ENCODE data around the gene MTCP1. TPM values are rescaled to one million over a fixed set of nuclear protein-coding genes. Genes with fewer than 3 reads are reported as not detected.

Gene MTCP1
- total RNA-seq, 1 experiment from 2014 or later: 2.9 TPM

DNA sequence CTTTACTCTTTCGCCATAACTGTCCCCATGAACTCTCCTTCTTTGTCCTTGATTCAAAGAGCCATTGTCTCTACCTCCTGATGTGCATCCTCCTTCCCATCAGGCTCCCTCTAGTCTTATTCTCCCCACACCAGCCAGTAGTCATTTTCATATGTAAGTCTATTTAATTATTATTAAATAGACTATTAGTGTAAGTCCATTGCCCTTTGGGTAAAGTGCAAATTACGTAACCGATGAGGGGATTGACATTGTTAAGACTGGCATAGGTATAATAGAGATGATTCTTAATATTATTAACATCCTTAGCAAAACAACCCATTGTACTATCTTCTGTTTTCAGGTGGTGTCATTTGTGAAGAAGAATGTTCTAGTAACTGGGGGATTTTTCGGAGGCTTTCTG lies 16.7 kb downstream of the MTCP1 start:
- DNase-seq (ENCODE audit: low read depth): no peak

DNA sequence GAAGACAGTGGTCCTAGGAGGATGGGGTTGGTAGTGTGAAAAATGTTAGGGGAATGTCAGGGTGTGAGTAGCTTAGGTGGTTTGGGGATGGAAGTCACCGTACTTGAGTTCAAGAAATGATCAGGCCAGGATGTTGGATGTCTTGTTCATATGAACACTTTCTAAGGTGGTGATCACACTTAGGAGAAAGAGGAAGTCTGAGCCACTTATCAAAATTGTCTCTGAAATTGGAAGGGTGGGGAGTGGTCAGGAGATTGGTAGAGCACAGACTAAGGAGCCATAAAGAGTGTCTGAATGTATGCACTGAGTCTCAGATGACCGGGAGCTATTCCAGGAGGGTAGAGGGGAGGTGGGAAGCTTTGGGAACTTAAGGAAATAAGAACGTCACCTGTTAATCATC lies 17.3 kb downstream of the MTCP1 start:
- no peak for DNase-seq (ENCODE audit: low read depth)

DNA sequence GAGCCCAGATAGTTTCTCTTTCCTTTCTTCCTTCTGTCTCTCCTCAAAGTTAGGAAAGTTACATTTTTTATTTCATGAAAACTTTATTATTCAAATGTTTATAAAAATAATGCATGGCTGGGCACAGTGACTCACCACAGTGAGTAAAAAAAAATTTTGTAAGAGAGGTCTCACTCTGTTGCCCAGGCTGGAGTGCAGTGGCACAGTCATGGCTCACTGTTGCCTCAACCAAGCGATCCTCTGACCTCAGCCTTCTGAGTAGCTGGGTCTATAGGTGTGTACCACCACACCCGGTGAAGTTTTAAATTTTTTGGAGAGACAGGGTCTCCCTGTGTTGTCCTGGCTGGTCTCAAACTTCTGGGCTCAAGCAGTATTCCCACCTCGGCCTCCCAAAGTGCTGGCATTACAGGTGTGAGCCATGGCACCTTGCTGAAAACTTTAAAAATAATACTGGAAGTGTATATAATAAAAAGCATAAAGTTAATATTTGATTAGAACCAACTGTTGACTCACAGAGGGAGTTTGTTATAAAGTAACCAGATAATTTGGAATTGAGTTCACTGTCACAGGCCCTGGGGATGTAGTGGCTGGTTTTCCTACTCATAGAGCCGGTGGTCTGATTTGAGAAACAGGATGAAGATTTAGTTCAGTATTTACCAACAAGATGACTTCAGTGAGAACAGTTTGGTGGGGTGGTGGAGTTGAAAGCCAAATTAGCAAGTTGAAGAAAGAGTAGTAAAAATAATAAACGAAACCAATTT lies 18.0 kb downstream of the MTCP1 start:
- DNase-seq (ENCODE audit: low read depth): no peak

DNA sequence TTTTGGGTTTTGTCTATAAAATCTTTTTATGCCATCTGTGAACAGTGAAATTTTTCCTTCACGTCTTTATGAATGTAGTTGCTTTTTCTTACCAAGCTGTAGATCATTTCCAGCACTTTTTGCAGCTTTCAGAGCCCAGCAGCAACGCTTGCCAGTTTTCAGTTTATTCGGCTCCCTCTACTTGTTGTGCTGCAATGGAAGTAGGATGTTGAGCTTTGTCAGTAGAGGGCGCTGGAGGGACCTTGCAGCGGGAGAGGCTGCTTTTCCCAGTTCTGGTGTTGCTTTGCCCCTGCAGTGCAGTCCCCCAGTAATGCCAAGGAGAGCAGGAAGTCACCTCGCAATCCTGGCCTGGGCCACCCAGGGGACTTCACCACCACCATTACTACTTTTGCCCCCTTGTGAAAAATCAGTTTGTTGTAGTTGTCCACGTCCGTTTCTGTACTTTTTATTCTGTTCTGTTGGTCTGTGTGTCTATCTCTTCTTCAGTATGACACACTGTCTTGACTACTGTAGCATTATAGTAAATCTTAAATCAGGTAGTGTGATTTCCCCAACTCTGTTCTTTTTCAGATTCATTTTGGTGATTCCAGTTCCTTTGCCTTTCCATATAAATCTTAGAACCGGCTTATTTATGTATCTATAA lies 21.8 kb downstream of the MTCP1 start:
- DNase-seq (ENCODE audit: low read depth): peak; percentile 48

DNA sequence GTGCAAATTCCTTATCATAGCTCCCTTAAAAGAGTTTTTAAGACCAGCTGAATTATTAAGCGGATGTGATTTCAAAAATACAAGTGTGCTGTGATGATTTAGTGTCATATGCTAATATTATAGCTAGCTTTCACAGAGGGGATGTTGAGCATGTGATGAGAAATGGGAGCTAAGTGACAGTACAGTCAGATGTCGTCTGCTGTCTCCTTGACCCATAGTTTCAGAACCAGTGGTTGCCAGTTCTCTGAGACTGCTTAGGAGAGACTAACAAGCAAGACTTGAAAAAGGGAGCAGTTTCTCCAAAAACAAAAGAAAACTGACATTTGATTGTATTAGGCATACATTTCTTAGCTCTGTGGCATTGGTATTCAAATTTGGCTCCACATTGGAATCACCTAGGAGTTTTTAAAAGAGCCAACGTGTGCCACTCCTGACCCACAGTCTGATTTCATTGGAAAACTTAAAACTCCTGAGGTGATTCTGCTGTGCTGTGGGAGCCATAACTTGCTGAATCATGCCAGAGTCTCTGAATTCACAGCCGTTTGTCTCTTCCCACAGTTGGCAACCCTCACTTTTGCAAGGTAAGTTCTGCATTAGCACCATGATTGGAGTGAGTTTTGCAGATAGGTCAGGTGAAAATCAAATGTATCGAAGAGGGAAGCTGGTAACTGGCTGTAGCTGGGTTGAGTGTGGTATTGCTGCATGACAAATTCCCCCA lies 24.0 kb downstream of the MTCP1 start:
- no peak for DNase-seq (ENCODE audit: low read depth)

DNA sequence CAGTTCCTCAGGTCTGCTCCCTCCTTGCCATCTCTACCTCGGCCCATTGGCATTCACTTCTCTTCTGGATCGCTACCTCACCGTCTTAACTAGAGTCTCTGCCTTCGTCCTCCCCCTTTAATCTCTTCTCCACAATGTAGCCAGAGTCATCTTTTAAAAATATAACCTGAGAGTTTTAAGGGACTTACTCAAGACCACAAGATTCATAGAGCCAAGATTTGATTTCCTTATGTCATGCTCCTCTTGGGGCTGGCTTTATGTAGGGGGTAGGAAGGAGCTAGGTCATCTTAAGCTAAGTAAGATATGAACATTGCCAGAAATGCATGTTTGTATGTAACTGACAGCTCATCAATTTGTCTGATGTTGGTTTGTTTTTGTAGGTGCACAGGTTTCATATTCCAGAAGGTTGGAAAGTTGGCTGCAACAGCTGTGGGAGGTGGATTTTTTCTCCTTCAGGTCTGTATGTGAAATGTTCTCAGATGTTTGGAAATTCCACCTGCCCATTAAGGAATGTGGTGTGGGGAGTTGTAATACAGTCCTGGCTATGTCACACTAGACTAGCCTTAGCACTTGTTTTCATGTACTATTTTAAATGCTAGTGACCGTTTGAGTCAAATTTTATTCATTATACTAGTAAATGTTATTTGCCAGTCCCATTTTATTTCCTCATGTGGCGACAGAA lies 24.7 kb downstream of the MTCP1 start:
- no peak for DNase-seq (ENCODE audit: low read depth)

DNA sequence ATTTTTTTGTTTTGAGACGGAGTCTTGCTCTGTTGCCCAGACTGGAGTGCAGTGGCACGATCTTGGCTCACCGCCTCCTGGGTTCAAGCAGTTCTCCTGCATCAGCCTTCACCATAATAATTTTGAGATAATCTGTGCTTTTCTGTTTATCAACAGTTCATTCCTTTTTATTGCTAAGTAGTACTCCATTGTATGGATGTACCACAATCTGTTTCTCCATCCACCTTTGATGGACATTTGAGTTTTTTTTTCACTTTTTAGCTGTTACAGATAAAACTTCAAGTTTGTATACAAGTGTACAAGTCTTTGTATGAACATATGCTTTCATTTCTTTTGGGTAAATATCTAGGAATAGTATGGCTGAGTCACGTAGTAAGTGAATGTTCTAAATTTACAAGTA lies 35.2 kb downstream of the MTCP1 start:
- no peak for DNase-seq (ENCODE audit: low read depth)

DNA sequence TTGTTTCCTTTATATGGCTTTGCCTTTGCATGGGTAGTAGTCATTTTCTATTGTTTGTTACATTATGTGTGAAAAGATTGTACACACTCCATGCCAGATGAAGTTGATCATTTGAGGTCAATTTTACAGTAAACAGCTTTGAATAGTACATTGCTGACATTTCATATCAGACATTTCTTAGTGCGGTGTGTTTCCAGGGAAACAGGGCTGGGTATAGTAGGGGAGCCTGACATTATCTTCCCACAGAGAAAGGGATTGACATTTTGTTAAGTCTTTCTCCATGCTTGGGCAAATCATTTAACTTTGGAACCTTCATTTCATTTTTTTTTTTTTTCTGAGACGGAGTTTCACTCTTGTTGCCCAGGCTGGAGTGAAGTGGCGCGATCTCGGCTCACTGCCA lies 39.3 kb downstream of the MTCP1 start:
- DNase-seq (ENCODE audit: low read depth): no peak

DNA sequence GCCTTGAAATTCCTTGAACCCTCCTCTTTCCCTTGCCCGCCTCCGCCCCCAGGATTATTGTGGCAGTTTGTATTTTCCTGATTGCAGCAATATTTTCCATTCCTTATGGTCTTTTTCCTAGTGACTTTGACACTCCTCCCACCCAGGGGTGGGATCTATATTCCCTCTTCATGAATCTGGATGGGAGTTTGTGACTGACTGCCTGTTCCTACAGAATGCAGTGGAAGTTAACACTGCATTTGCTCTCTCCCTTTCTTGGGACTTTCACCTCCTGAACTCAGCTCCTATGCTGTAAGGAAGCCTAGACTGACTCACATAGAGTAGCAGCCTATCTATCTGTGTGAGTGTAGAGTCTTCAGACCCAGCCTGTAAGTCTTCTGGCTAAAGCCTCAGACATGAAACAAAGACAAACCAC lies 42.1 kb downstream of the MTCP1 start:
- peak; percentile 7 for DNase-seq (ENCODE audit: low read depth)

DNA sequence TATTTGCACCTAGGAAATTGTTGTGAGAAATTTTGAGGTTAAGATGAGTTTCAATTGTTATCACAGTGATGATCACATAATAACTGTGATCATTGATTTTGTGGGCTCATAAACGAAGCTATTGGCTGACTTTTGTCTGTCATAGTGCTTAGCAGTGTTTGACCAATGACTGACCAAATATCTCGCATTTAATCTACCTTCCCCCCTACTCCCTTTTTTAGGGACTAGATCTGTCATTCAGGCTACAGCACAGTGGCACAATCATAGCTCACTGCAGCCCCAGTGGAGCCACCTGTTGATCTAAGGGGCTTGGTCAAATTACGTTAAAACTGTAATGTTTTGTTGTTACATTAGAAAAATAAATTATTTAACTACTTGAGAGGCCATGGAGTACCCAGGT lies 42.8 kb downstream of the MTCP1 start:
- DNase-seq (ENCODE audit: low read depth): no peak

DNA sequence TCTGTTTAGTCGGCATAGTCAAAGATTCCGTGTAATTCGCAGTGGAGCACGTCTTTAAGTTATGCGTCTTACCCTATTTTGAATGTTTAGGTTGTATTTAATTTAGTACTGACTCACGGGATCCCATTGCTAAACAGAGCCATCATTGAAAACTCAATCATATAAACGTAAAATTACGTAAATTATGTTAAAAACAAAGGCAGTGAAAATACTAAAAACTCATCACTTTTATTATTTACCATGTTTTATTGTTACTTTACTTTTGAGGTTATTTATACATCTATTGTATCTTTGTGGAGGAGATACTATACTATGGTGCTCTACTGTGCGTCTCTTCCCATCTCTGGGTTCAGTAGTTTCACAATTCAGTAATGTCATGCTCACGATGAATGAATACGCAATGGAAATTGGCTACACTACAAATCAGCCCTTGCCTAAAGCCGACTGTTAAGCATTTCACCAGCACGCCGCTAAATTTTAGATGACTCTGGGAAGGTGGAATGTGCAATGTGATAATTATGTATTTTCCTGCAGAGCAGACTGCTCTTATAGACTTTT lies 43.3 kb downstream of the MTCP1 start:
- peak; percentile 12 for DNase-seq (ENCODE audit: low read depth)

DNA sequence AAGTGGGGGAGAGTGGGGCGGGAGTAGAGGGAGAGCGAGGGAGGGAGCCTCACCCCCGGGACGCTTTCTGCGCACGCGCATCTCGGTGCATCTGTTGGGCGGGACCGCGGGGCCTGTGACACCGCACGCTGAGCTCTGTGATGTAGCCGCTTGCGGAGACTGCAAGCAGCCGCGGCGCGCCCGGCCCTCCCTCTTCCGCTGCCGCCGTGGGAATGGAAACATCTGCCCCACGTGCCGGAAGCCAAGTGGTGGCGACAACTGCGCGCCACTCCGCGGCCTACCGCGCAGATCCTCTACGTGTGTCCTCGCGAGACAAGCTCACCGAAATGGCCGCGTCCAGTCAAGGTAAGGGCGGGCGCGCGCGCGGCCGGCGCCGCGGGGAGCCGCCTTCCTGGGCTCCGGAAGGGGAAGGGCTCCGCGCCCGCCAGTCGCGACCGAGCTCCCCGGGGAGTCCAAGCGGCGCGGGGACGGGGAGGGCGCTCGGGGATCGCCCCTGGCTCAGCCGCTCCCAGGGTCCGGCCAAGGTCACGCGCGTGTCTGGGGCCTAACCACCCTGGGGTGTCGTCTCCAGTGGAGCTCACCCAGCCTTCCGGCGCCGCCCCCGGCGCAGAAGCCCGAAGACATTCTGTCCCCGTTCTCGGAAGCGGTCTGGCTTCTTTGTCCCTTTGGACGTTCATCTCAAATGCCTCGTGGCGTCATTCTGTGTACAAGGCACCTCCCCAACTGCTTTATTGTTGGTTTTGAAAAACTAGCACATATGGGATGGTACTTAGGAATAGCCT lies 44.0 kb downstream of the MTCP1 start, which contains the start of gene FUNDC2:
TSS of gene FUNDC2 (plus strand) at position 118 of the 782 bp plus-strand sequence. CDS start at position 213, 95 bp downstream.
- peak; percentile 94 for DNase-seq (ENCODE audit: low read depth)

DNA sequence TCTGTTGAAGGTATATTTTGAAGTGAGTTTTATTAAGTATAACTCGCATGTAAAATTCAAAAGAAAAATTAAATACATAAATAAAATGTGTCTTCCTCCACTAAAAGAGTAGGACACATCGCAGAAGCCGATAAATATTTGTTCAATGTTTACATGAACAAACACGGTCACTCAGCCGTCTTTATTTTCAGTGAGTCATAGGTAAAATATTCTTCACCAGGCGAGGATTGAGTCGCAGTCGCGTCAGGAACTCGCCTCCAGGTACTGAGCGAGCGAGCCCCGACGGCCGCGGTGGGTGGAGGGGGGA lies 44.6 kb downstream of the MTCP1 start:
- DNase-seq (ENCODE audit: low read depth): no peak

DNA sequence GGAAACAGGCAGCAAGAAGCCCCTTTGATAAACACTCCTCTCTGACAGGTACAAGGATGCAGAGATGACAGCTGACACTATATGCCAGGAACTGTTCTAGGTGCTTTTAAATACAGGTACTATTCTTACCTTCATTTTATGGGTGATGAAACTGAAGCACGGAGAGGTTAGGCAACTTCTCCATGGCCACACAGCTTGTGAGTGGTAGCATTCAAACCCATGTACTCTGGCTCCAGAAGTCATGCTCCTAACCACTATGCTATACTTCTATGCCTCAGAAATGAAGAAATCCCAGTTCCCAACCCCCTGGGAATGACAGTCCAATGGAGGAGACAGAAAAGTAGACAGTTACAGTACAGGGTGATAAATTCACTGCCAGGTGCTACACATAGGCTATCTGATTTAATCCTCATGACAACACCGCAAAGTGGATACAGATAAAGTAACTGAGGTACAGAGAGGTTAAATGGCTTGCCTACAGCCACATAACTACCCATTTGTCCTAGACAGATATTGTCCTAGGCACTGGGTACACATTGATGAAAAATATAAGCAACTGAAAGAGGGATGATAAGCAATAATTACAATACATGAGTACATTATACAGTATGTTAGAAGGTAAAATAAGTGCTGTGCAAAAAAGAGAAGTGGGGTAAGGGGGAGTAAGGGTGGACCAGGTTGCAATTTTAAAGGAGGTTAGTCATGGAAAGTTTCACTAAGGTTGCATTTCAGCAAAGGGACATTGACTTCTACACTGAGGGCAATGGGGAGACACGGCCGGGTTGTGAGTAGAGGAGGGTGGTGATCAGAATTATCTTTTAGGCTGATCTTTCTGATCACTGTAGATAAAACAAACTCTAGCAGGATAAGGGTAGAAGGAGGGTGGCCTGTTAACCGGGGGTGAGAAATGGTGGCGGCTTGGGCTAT lies 46.8 kb downstream of the MTCP1 start:
- DNase-seq (ENCODE audit: low read depth): no peak

DNA sequence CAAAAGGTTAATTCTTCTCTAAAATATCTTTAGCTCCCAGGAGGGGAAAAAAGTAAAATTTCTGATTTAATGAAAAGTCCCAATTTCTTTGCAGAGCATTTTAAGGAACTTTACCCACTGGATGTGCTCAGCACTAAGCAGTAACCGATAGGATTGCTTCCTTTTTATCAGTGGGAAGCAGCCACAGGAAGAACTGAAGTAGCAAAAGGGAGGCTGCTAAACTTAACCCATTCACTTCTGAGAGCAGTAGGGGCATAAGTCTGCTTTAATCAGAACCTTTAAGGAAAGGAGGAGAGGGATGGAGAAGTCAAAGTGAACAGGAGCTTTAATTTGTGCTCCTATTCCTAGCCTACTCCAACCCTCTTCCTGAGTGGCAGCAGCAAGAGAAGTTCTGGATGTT lies 48.4 kb downstream of the MTCP1 start, which contains the start of gene F8:
TSS of gene F8 (minus strand) at position 139 of the 400 bp plus-strand sequence. CDS start 171 bp downstream, outside the sequence.
- no peak for DNase-seq (ENCODE audit: low read depth)

DNA sequence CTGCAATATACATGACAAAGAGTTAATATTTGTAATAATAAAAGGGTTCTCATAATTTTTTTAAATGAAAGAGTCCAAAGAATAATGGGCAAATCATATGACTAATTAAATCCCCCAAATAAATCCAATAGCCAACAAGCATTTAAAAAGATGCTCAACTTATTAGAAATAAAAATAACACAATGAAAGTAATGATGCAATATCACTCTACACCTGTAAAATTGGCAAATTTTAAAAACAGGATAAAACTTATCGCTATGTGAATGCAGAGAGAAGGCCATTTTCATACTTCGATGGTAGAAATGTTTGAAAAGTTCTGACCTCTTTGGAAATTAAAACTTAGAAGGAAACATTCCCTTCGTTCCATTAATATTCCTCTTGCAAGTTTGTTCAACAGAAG lies 50.3 kb downstream of the MTCP1 start:
- no peak for DNase-seq (ENCODE audit: low read depth)

Data from HT1080 (cell line).